Measurements from ENCODE around the gene MBD3L5.
"Not testable (repeated sequence)": the region's sequence is repeated elsewhere in the genome, so short reads cannot be mapped to it uniquely, and the experiment has no call there.

- not testable (repeated sequence) for TF ChIP-seq CTCF, POLR2A (IDR thresholded peaks at IDR 0.05)
These were observed 22.5 kb downstream of the MBD3L5 start for GRCh38 chr19:7052896-7053295.
